Duodenal mucosa (tissue), 2 donors: ENCODE data around the gene RBM47.
"Not testable (repeated sequence)": the region's sequence is repeated elsewhere in the genome, so short reads cannot be mapped to it uniquely, and the experiment has no call there.

Source experiments
- H3K27ac ChIP-seq: one replicate; pipeline ENCODE4 v1.7.0; 2013; ENCODE audit warnings: low read depth, low read length
- H3K27me3 ChIP-seq, 2 donors: one replicate each; pipeline ENCODE4 v1.7.0; 2013; ENCODE audit warnings: low read length in 2 of 2, control low read depth in 1 of 2; ENCODE audit not compliant: insufficient read depth in 2 of 2, control insufficient read depth in 1 of 2
- H3K36me3 ChIP-seq, 2 donors: one replicate each; pipeline ENCODE4 v1.7.0; 2013; ENCODE audit warnings: low read length in 2 of 2, control low read depth in 1 of 2; ENCODE audit not compliant: insufficient read depth in 2 of 2, control insufficient read depth in 1 of 2
- H3K4me1 ChIP-seq, 2 donors: one replicate each; pipeline ENCODE4 v1.7.0; 2013; ENCODE audit warnings: low read length in 2 of 2, control low read depth in 1 of 2; ENCODE audit not compliant: insufficient read depth in 2 of 2, control insufficient read depth in 1 of 2
- H3K4me3 ChIP-seq, 2 donors: one replicate each; pipeline ENCODE4 v1.7.0; 2013; ENCODE audit warnings: low read length in 2 of 2, low read depth in 1 of 2
- H3K9ac ChIP-seq, 2 donors: one replicate each; pipeline ENCODE4 v1.7.0; 2013; ENCODE audit warnings: low read length in 2 of 2, low read depth in 1 of 2
- H3K9me3 ChIP-seq, 2 donors: one replicate each; pipeline ENCODE4 v1.7.0; 2013; ENCODE audit warnings: low read length in 2 of 2, control low read depth in 1 of 2; ENCODE audit not compliant: control insufficient read depth in 1 of 2

Gene RBM47

GRCh38 chr4:40441430-40441829 lies 188.2 kb downstream of the RBM47 start:
- Histone ChIP-seq H3K4me3 (peak overlapping the region in 1 of 2 donors; percentile 14), H3K27ac (no peak overlapping the region), H3K36me3 (peaks cover 11 to 19% of the 10 kb centered on the region in 2 donors), H3K9ac (no peak overlapping the region), H3K9me3 (no peaks in the 10 kb centered on the region), H3K4me1 (peaks cover 19 to 21% of the 10 kb centered on the region in 2 donors), H3K27me3 (no peaks in the 10 kb centered on the region)

- H3K9me3 ChIP-seq = no peaks in the 10 kb centered on the region
Observed at GRCh38 chr4:40439519-40439918, 190.1 kb downstream of the RBM47 start.

GRCh38 chr4:40438384-40439026 lies 191.2 kb downstream of the RBM47 start:
- H3K36me3 ChIP-seq = peaks cover 21 to 43% of the 10 kb centered on the region in 2 donors
- no peak overlapping the region for H3K27ac ChIP-seq
- no peaks in the 10 kb centered on the region for H3K27me3 ChIP-seq
- H3K9me3 ChIP-seq = no peaks in the 10 kb centered on the region
- H3K9ac ChIP-seq = no peak overlapping the region
- H3K4me1 ChIP-seq = peaks cover 13 to 15% of the 10 kb centered on the region in 2 donors
- no peak overlapping the region for H3K4me3 ChIP-seq

More at GRCh38 chr4:40439519-40439918, 190.1 kb downstream of the RBM47 start:
- Histone ChIP-seq H3K27ac (no peak overlapping the region), H3K4me1 (peaks cover 13 to 15% of the 10 kb centered on the region in 2 donors), H3K27me3 (no peaks in the 10 kb centered on the region), H3K4me3 (no peak overlapping the region), H3K36me3 (peaks cover 21 to 35% of the 10 kb centered on the region in 2 donors), H3K9ac (no peak overlapping the region)

GRCh38 chr4:40437741-40438383 lies 191.8 kb downstream of the RBM47 start:
- Histone ChIP-seq H3K9me3 (no peaks in the 10 kb centered on the region), H3K9ac (no peak overlapping the region), H3K4me1 (peaks cover 13 to 15% of the 10 kb centered on the region in 2 donors), H3K27ac (no peak overlapping the region), H3K27me3 (no peaks in the 10 kb centered on the region), H3K4me3 (no peak overlapping the region), H3K36me3 (peaks cover 21 to 50% of the 10 kb centered on the region in 2 donors)

- not testable (repeated sequence) for H3K27me3 ChIP-seq, H3K9ac ChIP-seq, H3K4me1 ChIP-seq, H3K4me3 ChIP-seq, H3K27ac ChIP-seq, H3K9me3 ChIP-seq
- H3K36me3 ChIP-seq = peaks cover 24 to 73% of the 10 kb centered on the region in 2 donors
Observed at GRCh38 chr4:40435306-40435705, 194.4 kb downstream of the RBM47 start.

GRCh38 chr4:40434126-40434687 lies 195.5 kb downstream of the RBM47 start:
- Histone ChIP-seq H3K9me3 (no peaks in the 10 kb centered on the region), H3K27ac (no peak overlapping the region), H3K36me3 (peaks cover 27 to 83% of the 10 kb centered on the region in 2 donors), H3K4me3 (no peak overlapping the region), H3K4me1 (no peaks in the 10 kb centered on the region), H3K9ac (no peak overlapping the region), H3K27me3 (no peaks in the 10 kb centered on the region)

GRCh38 chr4:40432504-40432903 lies 197.2 kb downstream of the RBM47 start:
- no peaks in the 10 kb centered on the region for H3K4me1 ChIP-seq
- H3K27me3 ChIP-seq = no peaks in the 10 kb centered on the region

GRCh38 chr4:40427871-40428270 lies 201.8 kb downstream of the RBM47 start:
- H3K9ac ChIP-seq, H3K4me1 ChIP-seq, H3K27me3 ChIP-seq, H3K4me3 ChIP-seq, H3K27ac ChIP-seq, H3K9me3 ChIP-seq: not testable (repeated sequence)
- peaks cover 38 to 76% of the 10 kb centered on the region in 2 donors for H3K36me3 ChIP-seq

More at GRCh38 chr4:40432504-40432903, 197.2 kb downstream of the RBM47 start:
- Histone ChIP-seq H3K36me3 (peaks cover 30 to 84% of the 10 kb centered on the region in 2 donors), H3K9ac (no peak overlapping the region), H3K4me3 (no peak overlapping the region), H3K9me3 (no peaks in the 10 kb centered on the region), H3K27ac (no peak overlapping the region)

GRCh38 chr4:40427128-40427527 lies 202.5 kb downstream of the RBM47 start:
- no peaks in the 10 kb centered on the region for H3K27me3 ChIP-seq
- no peak overlapping the region for H3K4me3 ChIP-seq
- H3K9ac ChIP-seq = no peak overlapping the region
- no peak overlapping the region for H3K27ac ChIP-seq
- peaks cover 44 to 76% of the 10 kb centered on the region in 2 donors for H3K36me3 ChIP-seq
- no peaks in the 10 kb centered on the region for H3K9me3 ChIP-seq
- peaks cover 0 to 5% of the 10 kb centered on the region in 2 donors for H3K4me1 ChIP-seq

GRCh38 chr4:40425799-40426574 lies 203.7 kb downstream of the RBM47 start:
- H3K36me3 ChIP-seq = peaks cover 47 to 68% of the 10 kb centered on the region in 2 donors
- H3K27me3 ChIP-seq = no peaks in the 10 kb centered on the region
- no peak overlapping the region for H3K9ac ChIP-seq
- peaks cover 0 to 10% of the 10 kb centered on the region in 2 donors for H3K4me1 ChIP-seq
- no peaks in the 10 kb centered on the region for H3K9me3 ChIP-seq
- H3K27ac ChIP-seq = no peak overlapping the region
- H3K4me3 ChIP-seq = no peak overlapping the region
